Ovary (tissue), 3 donors: ENCODE data around the gene PRDX5.

Experiments
- POLR2A ChIP-seq: fragments of 450-650 bp; IDR thresholded peaks from one replicate; pipeline ENCODE4 v1.6.1; 2017; ENCODE audit warnings: antibody characterized with exemption, mild to moderate bottlenecking, moderate library complexity
- TF ChIP-seq, protein P1 (sequence below), 3 donors: fragments of 450-650 bp in 2 of 3; fragments of 200-600 bp in 1 of 3; IDR thresholded peaks; one replicate each; pipeline versions ENCODE4 v1.5.1 to v1.8.0; 2016 to 2022; ENCODE audit warnings: antibody characterized with exemption in 3 of 3, mild to moderate bottlenecking in 1 of 3
- donor health status: DM: no; HTN: no; CAD: no.

- TF ChIP-seq, protein P1, sequence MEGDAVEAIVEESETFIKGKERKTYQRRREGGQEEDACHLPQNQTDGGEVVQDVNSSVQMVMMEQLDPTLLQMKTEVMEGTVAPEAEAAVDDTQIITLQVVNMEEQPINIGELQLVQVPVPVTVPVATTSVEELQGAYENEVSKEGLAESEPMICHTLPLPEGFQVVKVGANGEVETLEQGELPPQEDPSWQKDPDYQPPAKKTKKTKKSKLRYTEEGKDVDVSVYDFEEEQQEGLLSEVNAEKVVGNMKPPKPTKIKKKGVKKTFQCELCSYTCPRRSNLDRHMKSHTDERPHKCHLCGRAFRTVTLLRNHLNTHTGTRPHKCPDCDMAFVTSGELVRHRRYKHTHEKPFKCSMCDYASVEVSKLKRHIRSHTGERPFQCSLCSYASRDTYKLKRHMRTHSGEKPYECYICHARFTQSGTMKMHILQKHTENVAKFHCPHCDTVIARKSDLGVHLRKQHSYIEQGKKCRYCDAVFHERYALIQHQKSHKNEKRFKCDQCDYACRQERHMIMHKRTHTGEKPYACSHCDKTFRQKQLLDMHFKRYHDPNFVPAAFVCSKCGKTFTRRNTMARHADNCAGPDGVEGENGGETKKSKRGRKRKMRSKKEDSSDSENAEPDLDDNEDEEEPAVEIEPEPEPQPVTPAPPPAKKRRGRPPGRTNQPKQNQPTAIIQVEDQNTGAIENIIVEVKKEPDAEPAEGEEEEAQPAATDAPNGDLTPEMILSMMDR (IDR thresholded peaks at IDR 0.05): no peak
- no peak for TF ChIP-seq POLR2A
Observed at GRCh38 chr11:64291752-64292459, 26.0 kb upstream of the PRDX5 start.
